Subcutaneous adipose tissue (tissue), 4 donors: Measurements from ENCODE around the gene CEMP1. TPM values are rescaled to one million over a fixed set of nuclear protein-coding genes. Genes with fewer than 3 reads are reported as not detected.

ENCODE experiments used
- total RNA-seq, 4 donors: library from RNA; depleted of rRNA; stranded (reverse); fragments of >200 nt; gene quantifications; one replicate each; pipeline ENCODE4 v1.1.0, GENCODE V29; 2016
- TF ChIP-seq, protein P1 (sequence below): fragments of 450-650 bp; IDR thresholded peaks from one replicate; pipeline ENCODE4 v1.5.1; 2016; ENCODE audit warnings: low read depth, mild to moderate bottlenecking, control low read depth, antibody characterized with exemption, moderate library complexity

Gene CEMP1
- total RNA-seq, 4 donors from 2014 or later = not detected

DNA sequence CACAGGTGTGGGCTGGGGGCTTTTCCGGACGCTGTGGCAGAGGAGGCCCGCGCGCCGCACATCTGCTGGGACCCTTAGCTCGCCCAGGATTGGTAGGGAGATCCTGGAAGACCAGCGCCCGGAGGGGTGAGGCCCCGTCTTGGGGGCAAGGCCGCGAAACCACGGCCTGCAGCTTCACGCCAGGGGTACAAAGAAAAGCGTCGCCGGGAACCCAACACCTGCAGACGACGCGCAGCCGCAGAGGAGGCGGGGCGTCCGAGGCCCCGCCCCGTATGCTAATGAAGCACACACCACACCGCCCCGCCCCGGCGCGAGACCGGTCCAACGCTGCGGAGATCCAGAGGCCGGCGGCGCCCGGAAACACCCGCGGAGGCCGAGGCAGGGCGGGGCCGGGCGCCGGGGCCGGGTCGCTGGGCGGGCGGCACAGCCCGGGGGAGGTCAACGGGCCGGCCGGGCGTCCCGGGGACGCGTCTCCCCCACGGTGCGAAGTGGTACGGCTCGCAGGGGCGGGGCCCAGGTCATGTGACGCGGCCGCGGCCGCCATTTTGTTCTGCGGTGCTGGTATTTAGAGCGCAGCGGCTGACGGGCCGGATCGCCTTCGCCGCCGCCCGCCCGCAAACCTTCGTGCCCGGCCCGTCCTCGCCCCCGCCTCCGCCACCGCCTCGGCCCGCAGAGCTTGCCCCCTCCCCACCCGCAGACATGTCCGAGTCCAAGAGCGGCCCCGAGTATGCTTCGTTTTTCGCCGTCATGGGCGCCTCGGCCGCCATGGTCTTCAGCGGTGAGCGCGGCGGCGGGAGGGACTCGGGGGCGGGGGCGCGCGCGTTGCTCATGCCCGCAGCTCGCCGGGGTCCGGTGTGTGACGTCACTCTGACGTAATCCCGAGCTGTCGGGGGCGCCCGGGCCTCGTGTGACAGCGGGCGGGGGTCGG lies 17.5 kb downstream of the CEMP1 start, which contains the start of gene ATP6V0C:
ATP6V0C (plus strand) TSS at position 548 of the 928 bp plus-strand sequence; CDS start at position 700, 152 bp downstream.
- TF ChIP-seq, protein P1, sequence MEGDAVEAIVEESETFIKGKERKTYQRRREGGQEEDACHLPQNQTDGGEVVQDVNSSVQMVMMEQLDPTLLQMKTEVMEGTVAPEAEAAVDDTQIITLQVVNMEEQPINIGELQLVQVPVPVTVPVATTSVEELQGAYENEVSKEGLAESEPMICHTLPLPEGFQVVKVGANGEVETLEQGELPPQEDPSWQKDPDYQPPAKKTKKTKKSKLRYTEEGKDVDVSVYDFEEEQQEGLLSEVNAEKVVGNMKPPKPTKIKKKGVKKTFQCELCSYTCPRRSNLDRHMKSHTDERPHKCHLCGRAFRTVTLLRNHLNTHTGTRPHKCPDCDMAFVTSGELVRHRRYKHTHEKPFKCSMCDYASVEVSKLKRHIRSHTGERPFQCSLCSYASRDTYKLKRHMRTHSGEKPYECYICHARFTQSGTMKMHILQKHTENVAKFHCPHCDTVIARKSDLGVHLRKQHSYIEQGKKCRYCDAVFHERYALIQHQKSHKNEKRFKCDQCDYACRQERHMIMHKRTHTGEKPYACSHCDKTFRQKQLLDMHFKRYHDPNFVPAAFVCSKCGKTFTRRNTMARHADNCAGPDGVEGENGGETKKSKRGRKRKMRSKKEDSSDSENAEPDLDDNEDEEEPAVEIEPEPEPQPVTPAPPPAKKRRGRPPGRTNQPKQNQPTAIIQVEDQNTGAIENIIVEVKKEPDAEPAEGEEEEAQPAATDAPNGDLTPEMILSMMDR = no peak

DNA sequence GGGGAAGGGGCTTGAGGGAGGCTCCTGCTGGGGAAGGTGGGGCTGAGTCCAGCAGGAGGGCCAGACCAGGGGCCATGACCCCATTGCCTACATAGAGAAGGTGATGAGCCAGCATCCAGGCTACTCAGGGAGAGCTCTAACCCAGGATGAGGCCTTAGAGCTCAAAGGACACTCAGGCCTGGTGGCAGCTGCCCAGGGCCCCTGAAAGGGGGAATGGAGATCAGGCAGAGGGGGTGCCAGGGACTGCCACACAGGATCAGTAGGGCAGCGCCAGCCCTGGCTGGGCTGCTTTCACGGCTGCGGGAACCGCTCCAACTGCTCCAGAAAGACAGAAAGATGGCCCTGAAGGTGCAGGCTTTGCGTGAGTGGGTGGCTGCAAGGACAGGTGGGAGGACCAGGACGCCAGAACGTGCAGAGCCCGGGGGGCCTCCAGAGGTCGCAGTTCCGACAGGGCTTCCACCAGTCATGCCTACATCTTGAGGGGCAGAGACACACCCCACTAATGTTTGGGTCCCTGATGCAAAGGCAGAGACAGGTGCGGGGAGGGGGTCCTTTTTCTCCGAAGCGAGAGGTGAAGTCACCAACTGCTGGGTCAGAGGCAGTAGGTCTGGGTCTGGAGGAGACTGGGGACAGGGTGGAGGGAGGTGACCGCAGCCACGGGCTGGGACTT lies 18.3 kb downstream of the CEMP1 start:
- TF ChIP-seq, protein P1 = no peak

DNA sequence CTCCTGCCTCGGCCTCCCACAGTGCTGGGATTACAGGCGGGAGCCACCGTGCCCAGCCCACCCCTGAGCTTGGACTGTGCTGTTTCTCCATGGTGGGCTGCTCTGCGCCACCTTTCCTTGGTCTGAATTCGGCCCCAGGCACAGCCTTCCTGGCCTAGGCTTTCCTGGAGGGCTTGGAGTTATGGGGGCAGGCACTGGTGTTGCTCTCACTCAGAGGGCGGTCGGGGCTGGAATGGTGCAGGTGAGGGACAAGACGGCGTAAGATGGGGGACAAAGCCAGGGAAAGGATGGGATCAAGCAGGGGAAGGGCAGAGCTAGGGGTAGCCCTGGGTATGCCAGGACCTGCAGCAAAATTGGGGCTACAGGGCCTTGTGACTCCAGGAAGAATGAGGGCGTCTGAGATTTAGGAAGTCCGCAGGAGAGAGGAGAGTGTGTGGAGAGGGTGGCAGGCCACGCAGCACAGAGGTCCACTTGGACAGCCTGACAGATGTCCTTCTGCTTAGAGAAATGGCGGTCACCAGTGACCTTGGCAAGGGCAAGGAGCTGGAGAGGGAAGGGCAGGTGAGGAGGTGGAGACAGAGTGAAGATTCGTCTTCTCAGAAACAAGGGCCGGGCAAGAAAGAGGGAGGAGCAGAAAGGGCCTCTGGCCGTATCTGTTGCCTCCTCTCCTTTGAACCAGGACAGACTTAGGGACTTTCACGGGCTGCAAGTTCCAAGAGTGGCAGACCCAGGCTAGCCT lies 19.0 kb downstream of the CEMP1 start:
- TF ChIP-seq, protein P1 = no peak

DNA sequence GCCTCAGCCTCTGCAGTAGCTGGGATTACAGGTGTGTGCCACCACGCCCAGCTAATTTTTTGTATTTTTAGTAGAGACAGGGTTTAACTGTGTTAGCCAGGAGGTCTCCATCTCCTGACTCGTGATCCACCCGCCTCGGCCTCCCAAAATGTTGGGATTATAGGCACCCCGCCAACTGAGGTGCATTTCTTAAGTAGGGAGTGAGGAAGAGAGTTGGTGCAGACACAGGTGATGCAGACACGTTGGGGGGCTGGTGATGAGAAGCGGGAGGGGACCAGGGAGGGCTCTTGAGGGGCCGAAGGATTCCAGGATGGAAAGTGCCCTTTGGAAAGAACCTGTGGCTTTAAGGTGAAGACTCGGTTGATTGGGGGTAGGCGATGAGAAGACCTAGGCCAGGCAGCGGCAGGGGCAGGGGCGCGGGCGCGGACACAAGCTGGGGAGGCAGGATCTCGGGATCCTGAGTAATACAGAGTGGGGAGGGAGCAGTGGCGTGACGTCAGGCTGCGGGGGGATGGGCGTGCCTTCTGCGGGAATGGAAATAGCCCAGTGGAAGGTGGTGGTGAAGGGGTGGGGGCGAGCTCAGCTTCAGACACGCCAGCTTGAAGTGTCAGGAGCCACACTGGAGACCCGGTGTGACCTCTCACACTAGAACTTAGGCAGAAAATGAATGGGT lies 19.9 kb downstream of the CEMP1 start:
- TF ChIP-seq, protein P1 = no peak

DNA sequence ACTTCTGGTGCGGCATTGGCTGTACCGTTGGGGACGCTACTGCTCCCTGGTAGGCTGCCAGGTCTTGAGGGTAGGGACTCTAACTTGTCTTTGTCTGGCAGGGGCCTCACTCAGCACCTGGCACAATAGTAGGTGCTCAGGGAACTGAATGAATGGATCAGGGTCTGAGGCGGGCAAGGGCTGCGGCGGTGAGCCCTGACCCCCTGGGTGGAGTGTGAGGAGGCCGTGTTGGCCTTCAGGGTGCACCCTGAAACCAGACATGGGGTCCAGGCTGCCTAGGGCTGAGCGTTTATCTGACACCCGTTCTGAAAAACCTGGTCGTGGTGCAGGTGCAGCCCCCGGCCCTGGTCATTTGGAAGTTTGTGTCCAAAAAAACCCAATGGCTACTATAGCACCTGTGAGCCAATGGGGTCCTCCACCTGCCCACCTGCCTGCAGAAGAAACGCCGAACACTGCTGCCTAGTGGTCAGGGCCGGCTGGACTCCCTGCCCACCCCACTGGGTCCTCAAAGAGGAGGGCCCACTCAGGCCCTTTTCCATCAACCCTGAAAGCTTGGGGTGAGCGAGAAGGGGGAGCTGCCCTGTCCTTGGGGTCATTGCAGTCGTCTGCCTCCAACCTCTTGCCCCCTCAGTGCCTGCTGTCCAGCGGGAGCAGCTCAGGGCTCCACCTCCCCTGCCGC lies 22.3 kb downstream of the CEMP1 start:
- TF ChIP-seq, protein P1 = no peak

DNA sequence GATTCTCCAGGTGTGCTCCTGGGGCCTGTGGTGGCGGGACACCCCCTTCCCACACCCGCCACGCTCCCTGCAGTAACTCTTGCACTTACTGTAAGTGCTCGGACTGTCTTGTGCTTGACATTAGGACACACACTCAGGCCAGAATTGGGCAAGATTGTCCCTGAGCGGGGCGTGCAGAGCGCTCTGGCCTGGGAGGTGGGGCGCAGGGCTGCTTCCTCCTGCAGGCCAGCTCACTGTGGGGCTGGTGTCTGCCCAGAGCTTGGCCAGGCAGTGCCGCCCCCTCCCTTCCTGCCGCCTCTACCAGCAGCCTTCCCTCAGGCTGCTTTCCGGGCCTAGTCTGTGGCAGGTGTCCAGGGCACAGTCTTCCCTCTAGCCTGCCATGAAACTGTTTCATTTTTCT lies 23.5 kb downstream of the CEMP1 start:
- TF ChIP-seq, protein P1 = no peak
